SK-N-MC (cell line): ENCODE data around the gene TROAP.

ENCODE experiments used
- DNase-seq: peaks from one replicate; pipeline ENCODE4 v3.0.0-alpha.2; 2011; ENCODE audit warnings: low read depth, low spot score
- H3K27ac ChIP-seq: fragments of 200-600 bp; sonication (generic); 2 replicates; pipeline ENCODE4 v1.5.1; 2016; ENCODE audit warnings: mixed run types
- H3K36me3 ChIP-seq: fragments of 200-600 bp; sonication (generic); 2 replicates; pipeline ENCODE4 v1.6.1; 2017; ENCODE audit warnings: antibody characterized with exemption, low read length, mixed read lengths; ENCODE audit not compliant: insufficient read depth
- H3K4me3 ChIP-seq: fragments of 200-600 bp; sonication (generic); 2 replicates; pipeline ENCODE4 v1.5.1; 2016
- H3K9ac ChIP-seq: fragments of 200-600 bp; sonication (generic); 2 replicates; pipeline ENCODE4 v1.8.0; 2017; ENCODE audit warnings: mixed run types, mixed read lengths; ENCODE audit not compliant: insufficient read length
- H3K9me3 ChIP-seq: fragments of 200-600 bp; sonication (generic); 2 replicates; pipeline ENCODE4 v1.6.1; 2017; ENCODE audit warnings: low read depth, mild to moderate bottlenecking, antibody characterized with exemption, low read length, moderate library complexity, mixed read lengths
- EZH2 ChIP-seq: fragments of 200-600 bp; sonication (generic); IDR thresholded peaks from one replicate; pipeline ENCODE4 v1.6.1; 2017; ENCODE audit warnings: antibody characterized with exemption
- FOXP2 ChIP-seq: optimal IDR thresholded peaks from 2 replicates; pipeline ENCODE3; 2011; ENCODE audit warnings: mild to moderate bottlenecking, moderate library complexity; ENCODE audit not compliant: insufficient read depth; ENCODE audit errors: extremely low read length, control extremely low read depth
- POLR2AphosphoS5 ChIP-seq: IDR thresholded peaks from 2 replicates; pipeline ENCODE4 v1.6.1; 2012; ENCODE audit warnings: mild to moderate bottlenecking, low read depth, low read length, borderline replicate concordance

Gene TROAP

GRCh38 chr12:49345825-49346658 lies 23.0 kb downstream of the TROAP start:
- Histone ChIP-seq H3K9ac (no peak overlapping the region), H3K27ac (no peak overlapping the region), H3K4me3 (peak overlapping the region; percentile 42; the same call in 1 of the 2 replicates), H3K9me3 (no peaks in the 10 kb centered on the region), H3K36me3 (no peaks in the 10 kb centered on the region)
- no peak for DNase-seq
- TF ChIP-seq FOXP2: no peak
- no peak for TF ChIP-seq POLR2AphosphoS5
- TF ChIP-seq EZH2: no peak

GRCh38 chr12:49346659-49347310 lies 23.7 kb downstream of the TROAP start, which contains the start of gene DNAJC22:
TSS of gene DNAJC22 (plus strand) at chr12:49346888. CDS start at chr12:49348873, 1,985 bp downstream.
- Histone ChIP-seq H3K9me3 (no peaks in the 10 kb centered on the region), H3K4me3 (peak within 1 kb of the TSS; percentile 72), H3K27ac (no peak within 1 kb of the TSS), H3K36me3 (no peaks in the 10 kb centered on the region), H3K9ac (peak within 1 kb of the TSS; percentile 57)
- no peak for DNase-seq
- TF ChIP-seq POLR2AphosphoS5: no peak
- no peak for TF ChIP-seq FOXP2
- TF ChIP-seq EZH2: no peak

GRCh38 chr12:49347311-49348193 lies 24.5 kb downstream of the TROAP start:
- peak overlapping the region; percentile 72 for H3K4me3 ChIP-seq
- TF ChIP-seq FOXP2: no peak
- no peak for TF ChIP-seq POLR2AphosphoS5
- no peak for TF ChIP-seq EZH2
- H3K36me3 ChIP-seq: no peaks in the 10 kb centered on the region
- peak overlapping the region; percentile 57 for H3K9ac ChIP-seq
- H3K27ac ChIP-seq: no peak overlapping the region
- DNase-seq: no peak
- no peaks in the 10 kb centered on the region for H3K9me3 ChIP-seq

- Histone ChIP-seq H3K27ac (no peak overlapping the region), H3K9ac (no peak overlapping the region), H3K36me3 (no peaks in the 10 kb centered on the region), H3K9me3 (no peaks in the 10 kb centered on the region), H3K4me3 (no peak overlapping the region)
- no peak for DNase-seq
- TF ChIP-seq FOXP2: no peak
- no peak for TF ChIP-seq EZH2
- no peak for TF ChIP-seq POLR2AphosphoS5
These were observed 25.7 kb downstream of the TROAP start for GRCh38 chr12:49348781-49349180.

GRCh38 chr12:49349266-49349665 lies 26.2 kb downstream of the TROAP start:
- no peak for TF ChIP-seq EZH2
- TF ChIP-seq FOXP2: no peak
- TF ChIP-seq POLR2AphosphoS5: no peak
- no peak overlapping the region for H3K9ac ChIP-seq
- H3K4me3 ChIP-seq: no peak overlapping the region
- no peaks in the 10 kb centered on the region for H3K9me3 ChIP-seq
- H3K27ac ChIP-seq: no peak overlapping the region
- H3K36me3 ChIP-seq: no peaks in the 10 kb centered on the region
- DNase-seq: no peak

- TF ChIP-seq EZH2 (no peak), FOXP2 (no peak), POLR2AphosphoS5 (no peak)
- no peak overlapping the region for H3K4me3 ChIP-seq
- DNase-seq: no peak
- no peak overlapping the region for H3K9ac ChIP-seq
- no peaks in the 10 kb centered on the region for H3K9me3 ChIP-seq
- no peaks in the 10 kb centered on the region for H3K36me3 ChIP-seq
- no peak overlapping the region for H3K27ac ChIP-seq
These were observed 29.3 kb downstream of the TROAP start for GRCh38 chr12:49352351-49352750.

GRCh38 chr12:49355913-49356312 lies 32.9 kb downstream of the TROAP start:
- Histone ChIP-seq H3K4me3 (no peak overlapping the region), H3K9ac (no peak overlapping the region), H3K9me3 (no peaks in the 10 kb centered on the region), H3K36me3 (no peaks in the 10 kb centered on the region), H3K27ac (no peak overlapping the region)
- no peak for TF ChIP-seq POLR2AphosphoS5
- no peak for DNase-seq
